Urinary bladder (tissue), 4 donors: ENCODE data around the gene NOSTRIN. TPM values are rescaled to one million over a fixed set of nuclear protein-coding genes. Genes with fewer than 3 reads are reported as not detected.
A peak's percentile ranks its signal among the peaks of the same experiment; 100 is the strongest.
"Not testable (repeated sequence)": the region's sequence is repeated elsewhere in the genome, so short reads cannot be mapped to it uniquely, and the experiment has no call there.

ENCODE experiments used
- DNase-seq: peaks from one replicate; pipeline ENCODE4 v3.0.0-alpha.2; 2015; ENCODE audit errors: extremely low spot score
- H3K27ac ChIP-seq: one replicate; pipeline ENCODE4 v1.5.1; 2013; ENCODE audit warnings: low read depth, mild to moderate bottlenecking, moderate library complexity
- H3K36me3 ChIP-seq: one replicate; pipeline ENCODE4 v1.6.1; 2013; ENCODE audit warnings: mild to moderate bottlenecking, moderate library complexity; ENCODE audit not compliant: insufficient read depth
- H3K4me1 ChIP-seq: one replicate; pipeline ENCODE4 v1.6.1; 2013; ENCODE audit warnings: mild to moderate bottlenecking, moderate library complexity; ENCODE audit not compliant: insufficient read depth
- H3K4me3 ChIP-seq: one replicate; pipeline ENCODE4 v1.5.1; 2013; ENCODE audit warnings: low read depth, low read length
- WGBS: extraction: QIAGEN DNeasy Blood & Tissue Kit; methylation state at CpG from one replicate; pipeline ENCODE4 v1.1.7; 2013; 5-methylcytosine and 5-hydroxymethylcytosine counted together
- polyA plus RNA-seq: library from polyadenylated mRNA; stranded (reverse); fragments of 200-250 nt; gene quantifications from one replicate; pipeline ENCODE4 v1.2.3, GENCODE V29; 2013
- total RNA-seq: library from RNA; depleted of rRNA; stranded (reverse); fragments of >200 nt; gene quantifications from one replicate; pipeline ENCODE4 v1.2.3, GENCODE V29; 2014
- donor health status: healthy with polysubstance abuse.
- donor health status: healthy.

Gene NOSTRIN
- total and polyA plus RNA-seq, 2 donors: 10.6 to 30.9 TPM

GRCh38 chr2:168852481-168852880 is 50.0 kb downstream of the NOSTRIN start:
- no peaks in the 10 kb centered on the region for H3K36me3 ChIP-seq
- 67% methylated on average over 3 of the region's 3 CpGs for WGBS
- H3K4me1 ChIP-seq: no peaks in the 10 kb centered on the region
- DNase-seq: no peak
- no peak overlapping the region for H3K27ac ChIP-seq
- no peak overlapping the region for H3K4me3 ChIP-seq

GRCh38 chr2:168853471-168853870 is 51.0 kb downstream of the NOSTRIN start:
- Histone ChIP-seq H3K27ac (no peak overlapping the region), H3K4me3 (no peak overlapping the region), H3K4me1 (no peaks in the 10 kb centered on the region), H3K36me3 (no peaks in the 10 kb centered on the region)
- no peak for DNase-seq
- 98% methylated on average over 1 of the region's 1 CpG for WGBS

- DNase-seq: no peak
- no peaks in the 10 kb centered on the region for H3K4me1 ChIP-seq
- WGBS: 98% methylated on average over 5 of the region's 5 CpGs
- H3K36me3 ChIP-seq: no peaks in the 10 kb centered on the region
- no peak overlapping the region for H3K27ac ChIP-seq
- no peak overlapping the region for H3K4me3 ChIP-seq
Measured at GRCh38 chr2:168854651-168855050, 52.2 kb downstream of the NOSTRIN start.

- no peak overlapping the region for H3K4me3 ChIP-seq
- no peaks in the 10 kb centered on the region for H3K4me1 ChIP-seq
- DNase-seq: no peak
- 95% methylated on average over 3 of the region's 3 CpGs for whole genome bisulfite sequencing
- no peak overlapping the region for H3K27ac ChIP-seq
- no peaks in the 10 kb centered on the region for H3K36me3 ChIP-seq
Measured at GRCh38 chr2:168855601-168856000, 53.2 kb downstream of the NOSTRIN start.

- no peaks in the 10 kb centered on the region for H3K4me1 ChIP-seq
Measured at GRCh38 chr2:168858146-168858545, 55.7 kb downstream of the NOSTRIN start.

GRCh38 chr2:168867164-168867563 is 64.7 kb downstream of the NOSTRIN start:
- not testable (repeated sequence) for H3K4me1 ChIP-seq, H3K4me3 ChIP-seq, H3K36me3 ChIP-seq, DNase-seq, H3K27ac ChIP-seq
- 97% methylated on average over 1 of the region's 1 CpG for WGBS

More at GRCh38 chr2:168858146-168858545, 55.7 kb downstream of the NOSTRIN start:
- DNase-seq: no peak
- Histone ChIP-seq H3K27ac (no peak overlapping the region), H3K36me3 (no peaks in the 10 kb centered on the region), H3K4me3 (no peak overlapping the region)
- 94% methylated on average over 2 of the region's 2 CpGs for WGBS

GRCh38 chr2:168870369-168870768 is 67.9 kb downstream of the NOSTRIN start:
- not testable (repeated sequence) for DNase-seq, H3K27ac ChIP-seq, H3K4me3 ChIP-seq, H3K36me3 ChIP-seq, H3K4me1 ChIP-seq
- 92% methylated on average over 1 of the region's 1 CpG for WGBS

GRCh38 chr2:168870824-168871223 is 68.4 kb downstream of the NOSTRIN start:
- H3K27ac ChIP-seq, H3K4me1 ChIP-seq, DNase-seq, H3K36me3 ChIP-seq, H3K4me3 ChIP-seq: not testable (repeated sequence)
- 97% methylated on average over 4 of the region's 4 CpGs for WGBS

- Histone ChIP-seq H3K36me3 (no peaks in the 10 kb centered on the region), H3K4me3 (no peak overlapping the region), H3K27ac (no peak overlapping the region), H3K4me1 (no peaks in the 10 kb centered on the region)
- DNase-seq: no peak
- 91% methylated on average over 6 of the region's 6 CpGs for WGBS
Measured at GRCh38 chr2:168874368-168875054, 72.1 kb downstream of the NOSTRIN start.

GRCh38 chr2:168882163-168882562 is 79.7 kb downstream of the NOSTRIN start:
- H3K27ac ChIP-seq, H3K4me1 ChIP-seq, H3K4me3 ChIP-seq, H3K36me3 ChIP-seq, DNase-seq: not testable (repeated sequence)
- 97% methylated on average over 12 of the region's 12 CpGs for WGBS

- Histone ChIP-seq H3K4me3 (no peak overlapping the region), H3K27ac (no peak overlapping the region), H3K4me1 (no peaks in the 10 kb centered on the region), H3K36me3 (no peaks in the 10 kb centered on the region)
- no peak for DNase-seq
- WGBS: 98% methylated on average over 1 of the region's 1 CpG
Measured at GRCh38 chr2:168884975-168885374, 82.5 kb downstream of the NOSTRIN start.

GRCh38 chr2:168889635-168890005 is 87.2 kb downstream of the NOSTRIN start:
- no peaks in the 10 kb centered on the region for H3K36me3 ChIP-seq
- no peak for DNase-seq
- H3K4me1 ChIP-seq: no peaks in the 10 kb centered on the region
- no peak overlapping the region for H3K4me3 ChIP-seq
- 27% methylated on average over 3 of the region's 3 CpGs for WGBS
- no peak overlapping the region for H3K27ac ChIP-seq

GRCh38 chr2:168890006-168890782 is 87.8 kb downstream of the NOSTRIN start, which contains the start of gene SPC25:
SPC25 (minus strand) TSS chr2:168890430; CDS start chr2:168889519, 911 bp downstream.
- Histone ChIP-seq H3K4me1 (no peaks in the 10 kb centered on the region), H3K36me3 (no peaks in the 10 kb centered on the region), H3K27ac (no peak within 1 kb of the TSS), H3K4me3 (peak within 1 kb of the TSS; percentile 34)
- peak; percentile 83 for DNase-seq
- under 1% methylated on average over 38 of the region's 38 CpGs for WGBS

GRCh38 chr2:168892327-168892726 is 89.9 kb downstream of the NOSTRIN start:
- no peaks in the 10 kb centered on the region for H3K4me1 ChIP-seq
- WGBS: 82% methylated on average over 3 of the region's 3 CpGs
- no peak overlapping the region for H3K4me3 ChIP-seq
- H3K36me3 ChIP-seq: no peaks in the 10 kb centered on the region
- no peak for DNase-seq
- H3K27ac ChIP-seq: no peak overlapping the region
